ENCODE results near the gene PRMT2. TPM values are rescaled to one million over a fixed set of nuclear protein-coding genes. Genes with fewer than 3 reads are reported as not detected.

The PRMT2 gene
- total and polyA plus RNA-seq, 2 donors (not counting 1 experiment from before 2014, with no cell fraction given), result 80.1 to 102 TPM

DNA sequence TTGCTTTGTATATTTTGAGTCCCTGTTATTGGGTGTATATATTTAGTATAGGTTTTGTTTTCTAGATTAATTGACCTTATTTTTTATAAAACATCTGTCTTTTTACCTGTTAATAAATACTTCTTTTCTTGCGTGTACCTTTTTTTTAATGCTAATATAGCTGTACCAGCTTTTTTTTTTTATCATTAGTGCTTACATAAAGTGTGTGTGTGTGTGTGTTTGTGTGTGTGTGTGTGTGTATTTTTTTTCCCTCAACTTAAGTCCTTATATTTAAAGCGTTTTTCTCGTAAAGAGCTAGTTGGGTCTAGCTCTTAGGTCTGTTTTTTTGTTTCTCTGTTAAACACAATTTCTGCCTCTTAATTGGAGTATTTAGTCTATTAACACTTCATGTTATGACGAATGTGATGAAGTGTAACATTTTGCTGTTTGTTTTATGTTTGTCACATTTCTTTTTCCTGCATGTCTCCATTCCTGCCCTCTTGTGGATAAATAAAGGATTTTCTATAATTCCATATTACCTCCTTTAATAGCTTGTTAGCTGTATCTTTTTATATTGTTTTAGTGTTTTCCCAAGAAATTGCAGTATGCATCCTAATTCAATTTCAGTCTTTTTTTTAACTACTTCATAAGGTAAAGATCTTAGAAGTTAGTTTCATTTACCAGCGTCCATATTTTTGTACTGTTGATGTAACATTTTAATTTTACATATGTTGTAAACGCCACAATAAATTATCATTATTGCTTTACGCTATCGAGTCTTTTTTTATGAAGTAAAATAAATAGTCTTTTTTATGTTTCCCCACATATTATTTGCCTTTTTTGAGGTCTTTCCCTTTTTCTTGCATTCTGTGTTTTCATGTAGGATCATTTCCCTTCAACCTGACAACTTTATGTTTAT lies 4.3 kb downstream of the PRMT2 start:
- ChIA-PET POLR2A (no interaction called here), CTCF (interaction anchor here (0.7 to 0.9 kb wide), 4 partner anchors 22 to 774 kb away, joined by 3 to 4 read pairs (median 3); no protein-coding TSS in a partner anchor)
- Mint-ChIP-seq H3K4me3 (peak overlapping the region; percentile 1), H3K27ac (no peak overlapping the region), H3K4me1 (peaks cover 43% of the 10 kb centered on the region), H3K9me3 (ENCODE audit: insufficient read depth) (no peaks in the 10 kb centered on the region), H3K27me3 (no peaks in the 10 kb centered on the region)
- intact Hi-C loops (cut with micrococcal nuclease), result no loop called here
- Histone ChIP-seq H3K36me3 (replicated peaks in 1 of 2; ENCODE audit: control extremely low read depth in 1 of 2, control insufficient read depth in 1 of 2, extremely low read depth in 1 of 2, insufficient read depth in 2 of 2, low read length in 1 of 2) (peaks cover 0 to 34% of the 10 kb centered on the region in 2 experiments), H3K27ac (ENCODE audit: low read length in 2 of 2) (no peak overlapping the region), H3K9ac (ENCODE audit: low read length) (no peak overlapping the region), H3K27me3 (replicated peaks in 1 of 4; ENCODE audit: control extremely low read depth in 1 of 4, control insufficient read depth in 3 of 4, insufficient read depth in 4 of 4, low read length in 3 of 4) (no peaks in the 10 kb centered on the region), H3K79me2 (ENCODE audit: control insufficient read depth, insufficient read depth, low read length) (peaks cover 48% of the 10 kb centered on the region), H3K4me2 (replicated peaks; ENCODE audit: low read depth, low read length, poor library complexity, severe bottlenecking) (no peak overlapping the region), H3K4me1 (ENCODE audit: control insufficient read depth in 2 of 2, insufficient read depth in 2 of 2, low read length in 2 of 2) (peaks cover 18 to 33% of the 10 kb centered on the region in 2 donors), H4K20me1 (ENCODE audit: control insufficient read depth, insufficient read depth, low read length, poor library complexity, severe bottlenecking) (peaks cover 21% of the 10 kb centered on the region), H3K9me3 (ENCODE audit: control extremely low read depth in 1 of 3, control insufficient read depth in 2 of 3, insufficient read depth in 1 of 3, low read length in 2 of 3) (no peaks in the 10 kb centered on the region), H2AFZ (ENCODE audit: insufficient read depth, low read depth, low read length, poor library complexity, severe bottlenecking) (no peak overlapping the region), H3K4me3 (ENCODE audit: control extremely low read depth in 1 of 5, extremely low read depth in 1 of 5, insufficient read depth in 1 of 5, low read depth in 2 of 5, low read length in 4 of 5) (no peak overlapping the region)
- ATAC-seq (ENCODE audit: low read depth) (no peak), DNase-seq (no peak)
- TF ChIP-seq, protein P1, sequence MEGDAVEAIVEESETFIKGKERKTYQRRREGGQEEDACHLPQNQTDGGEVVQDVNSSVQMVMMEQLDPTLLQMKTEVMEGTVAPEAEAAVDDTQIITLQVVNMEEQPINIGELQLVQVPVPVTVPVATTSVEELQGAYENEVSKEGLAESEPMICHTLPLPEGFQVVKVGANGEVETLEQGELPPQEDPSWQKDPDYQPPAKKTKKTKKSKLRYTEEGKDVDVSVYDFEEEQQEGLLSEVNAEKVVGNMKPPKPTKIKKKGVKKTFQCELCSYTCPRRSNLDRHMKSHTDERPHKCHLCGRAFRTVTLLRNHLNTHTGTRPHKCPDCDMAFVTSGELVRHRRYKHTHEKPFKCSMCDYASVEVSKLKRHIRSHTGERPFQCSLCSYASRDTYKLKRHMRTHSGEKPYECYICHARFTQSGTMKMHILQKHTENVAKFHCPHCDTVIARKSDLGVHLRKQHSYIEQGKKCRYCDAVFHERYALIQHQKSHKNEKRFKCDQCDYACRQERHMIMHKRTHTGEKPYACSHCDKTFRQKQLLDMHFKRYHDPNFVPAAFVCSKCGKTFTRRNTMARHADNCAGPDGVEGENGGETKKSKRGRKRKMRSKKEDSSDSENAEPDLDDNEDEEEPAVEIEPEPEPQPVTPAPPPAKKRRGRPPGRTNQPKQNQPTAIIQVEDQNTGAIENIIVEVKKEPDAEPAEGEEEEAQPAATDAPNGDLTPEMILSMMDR (IDR thresholded peaks at IDR 0.05), result peak; percentile 31
- TF ChIP-seq EZH2 (IDR thresholded peaks at IDR 0.05; ENCODE audit: borderline replicate concordance, insufficient read depth, low read depth, low read length, poor library complexity, severe bottlenecking), result no peak
- WGBS (ENCODE audit: insufficient coverage), result no CpG with 5 or more reads among the region's 8 CpGs

DNA sequence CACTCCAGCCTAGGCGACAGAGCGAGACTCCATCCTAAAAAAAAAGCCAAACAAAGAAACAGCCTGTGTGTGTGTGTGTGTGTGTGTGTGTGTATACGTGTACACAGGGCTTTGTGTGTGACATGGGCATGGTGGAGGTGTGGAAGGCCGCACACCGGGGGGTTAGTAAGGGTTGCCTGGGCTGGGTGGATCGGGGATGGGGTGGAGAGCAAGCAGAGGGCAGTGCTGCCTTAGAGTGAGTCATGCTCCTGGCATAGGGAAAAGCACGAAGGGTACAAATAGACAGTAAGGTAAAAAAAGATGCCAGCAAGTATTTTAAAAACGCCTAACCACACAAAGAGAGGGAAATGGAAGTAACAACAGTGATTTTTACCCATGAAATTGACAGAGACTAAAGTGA lies 6.2 kb downstream of the PRMT2 start:
- H3K4me3 ChIP-seq (ENCODE audit: control extremely low read depth in 1 of 5, extremely low read depth in 1 of 5, insufficient read depth in 1 of 5, low read depth in 2 of 5, low read length in 4 of 5), result no peak overlapping the region
- H3K4me1 ChIP-seq (ENCODE audit: control insufficient read depth in 2 of 2, insufficient read depth in 2 of 2, low read length in 2 of 2), result peaks cover 9 to 23% of the 10 kb centered on the region in 2 donors
- ATAC-seq (ENCODE audit: low read depth) (no peak), DNase-seq (no peak)
- no peak overlapping the region for H3K27ac Mint-ChIP-seq
- no peak overlapping the region for H3K4me2 ChIP-seq (replicated peaks; ENCODE audit: low read depth, low read length, poor library complexity, severe bottlenecking)
- POLR2A ChIA-PET, result no interaction called here
- peaks cover 17% of the 10 kb centered on the region for H4K20me1 ChIP-seq (ENCODE audit: control insufficient read depth, insufficient read depth, low read length, poor library complexity, severe bottlenecking)
- CTCF ChIA-PET, result no interaction called here
- no peaks in the 10 kb centered on the region for H3K9me3 Mint-ChIP-seq (ENCODE audit: insufficient read depth)
- peaks cover 38% of the 10 kb centered on the region for H3K79me2 ChIP-seq (ENCODE audit: control insufficient read depth, insufficient read depth, low read length)
- 97% methylated on average over 3 of the region's 8 CpGs for WGBS (ENCODE audit: insufficient coverage)
- TF ChIP-seq, protein P1 (IDR thresholded peaks at IDR 0.05), result no peak
- no peak for TF ChIP-seq EZH2 (IDR thresholded peaks at IDR 0.05; ENCODE audit: borderline replicate concordance, insufficient read depth, low read depth, low read length, poor library complexity, severe bottlenecking)
- no peaks in the 10 kb centered on the region for H3K27me3 Mint-ChIP-seq
- H3K4me3 Mint-ChIP-seq, result no peak overlapping the region
- H3K27me3 ChIP-seq (replicated peaks in 1 of 4; ENCODE audit: control extremely low read depth in 1 of 4, control insufficient read depth in 3 of 4, insufficient read depth in 4 of 4, low read length in 3 of 4), result no peaks in the 10 kb centered on the region
- H3K9me3 ChIP-seq (ENCODE audit: control extremely low read depth in 1 of 3, control insufficient read depth in 2 of 3, insufficient read depth in 1 of 3, low read length in 2 of 3), result no peaks in the 10 kb centered on the region
- H2AFZ ChIP-seq (ENCODE audit: insufficient read depth, low read depth, low read length, poor library complexity, severe bottlenecking), result no peak overlapping the region
- H3K27ac ChIP-seq (ENCODE audit: low read length in 2 of 2), result no peak overlapping the region
- no peak overlapping the region for H3K9ac ChIP-seq (ENCODE audit: low read length)
- intact Hi-C loops (cut with micrococcal nuclease), result no loop called here
- peaks cover 0 to 47% of the 10 kb centered on the region in 2 experiments for H3K36me3 ChIP-seq (replicated peaks in 1 of 2; ENCODE audit: control extremely low read depth in 1 of 2, control insufficient read depth in 1 of 2, extremely low read depth in 1 of 2, insufficient read depth in 2 of 2, low read length in 1 of 2)
- peaks cover 33% of the 10 kb centered on the region for H3K4me1 Mint-ChIP-seq

Data from B cell (primary cell).